B cell (primary cell): ENCODE results near the gene GPC5. TPM values are rescaled to one million over a fixed set of nuclear protein-coding genes. Genes with fewer than 3 reads are reported as not detected.

Experiments used
- ATAC-seq: fragments of 200-7000 bp; cut with Tn5 transposase; one replicate; pipeline ENCODE4 v1.10.0; 2021; ENCODE audit warnings: low read depth, mild to moderate bottlenecking, moderate number of reproducible peaks, moderate library complexity
- CTCF ChIA-PET: fragments of 350-600 bp; sonication (Branson Sonifier 250); formaldehyde crosslinking; loops from one replicate; lab custom pipeline; 2021; ENCODE audit warnings: antibody characterized with exemption, inconsistent platforms; lab: Charles Lee
- POLR2A ChIA-PET: fragments of 350-600 bp; sonication (Branson Sonifier 250); formaldehyde crosslinking; loops from one replicate; lab custom pipeline; 2021; ENCODE audit warnings: antibody characterized with exemption; lab: Charles Lee
- DNase-seq: peaks from one replicate; pipeline ENCODE4 v3.0.0; 2013
- H2AFZ ChIP-seq: 2 replicates; pipeline ENCODE4 v1.6.1; 2012; ENCODE audit warnings: mild to moderate bottlenecking, low read depth, low read length; ENCODE audit not compliant: insufficient read depth, poor library complexity, severe bottlenecking
- H3K27ac ChIP-seq, 2 donors: 1 replicate in 1 of 2; 2 replicates in 1 of 2; pipeline ENCODE4 v1.5.1; 2012 to 2013; ENCODE audit warnings: low read length in 2 of 2, mild to moderate bottlenecking in 2 of 2, moderate library complexity in 1 of 2
- H3K27me3 ChIP-seq, 4 experiments: fragments of 200-600 bp in 1 of 4; sonication (generic) in 1 of 4; replicated peaks in 1 of 4; 1 replicate in 2 of 4; 2 replicates in 2 of 4; pipeline versions ENCODE4 v1.6.1 to v1.7.0; 2013 to 2016; ENCODE audit warnings: low read length in 3 of 4, mild to moderate bottlenecking in 2 of 4, mixed read lengths in 1 of 4, moderate library complexity in 1 of 4; ENCODE audit not compliant: insufficient read depth in 4 of 4, control insufficient read depth in 3 of 4; ENCODE audit errors: control extremely low read depth in 1 of 4
- H3K36me3 ChIP-seq, 2 experiments: replicated peaks in 1 of 2; 1 replicate in 1 of 2; 2 replicates in 1 of 2; pipeline versions ENCODE4 v1.6.1 to v1.7.1; 2013; ENCODE audit warnings: low read length in 1 of 2; ENCODE audit not compliant: insufficient read depth in 2 of 2, control insufficient read depth in 1 of 2; ENCODE audit errors: control extremely low read depth in 1 of 2, extremely low read depth in 1 of 2
- H3K4me1 ChIP-seq, 2 donors: fragments of 200-600 bp in 1 of 2; sonication (generic) in 1 of 2; 1 replicate in 1 of 2; 2 replicates in 1 of 2; pipeline versions ENCODE4 v1.5.1 to v1.6.1; 2013 to 2017; ENCODE audit warnings: low read length in 2 of 2; ENCODE audit not compliant: control insufficient read depth in 2 of 2, insufficient read depth in 2 of 2
- H3K4me2 ChIP-seq: replicated peaks from 2 replicates; pipeline ENCODE3; 2012; ENCODE audit warnings: mild to moderate bottlenecking, low read depth, low read length; ENCODE audit not compliant: poor library complexity, severe bottlenecking
- H3K4me3 ChIP-seq, 5 experiments: fragments of 200-600 bp in 1 of 5; sonication (generic) in 1 of 5; 1 replicate in 3 of 5; 2 replicates in 2 of 5; pipeline versions ENCODE4 v1.5.1 to v1.7.0; 2011 to 2016; ENCODE audit warnings: low read length in 4 of 5, mild to moderate bottlenecking in 4 of 5, low read depth in 2 of 5, control low read depth in 1 of 5, moderate library complexity in 1 of 5; ENCODE audit not compliant: insufficient read depth in 1 of 5; ENCODE audit errors: control extremely low read depth in 1 of 5, extremely low read depth in 1 of 5
- H3K79me2 ChIP-seq: fragments of 200-600 bp; sonication (generic); one replicate; pipeline ENCODE4 v1.6.0; 2016; ENCODE audit warnings: low read length; ENCODE audit not compliant: control insufficient read depth, insufficient read depth
- H3K9ac ChIP-seq: fragments of 200-600 bp; sonication (generic); 2 replicates; pipeline ENCODE4 v1.6.1; 2017; ENCODE audit warnings: mild to moderate bottlenecking, low read length, moderate library complexity
- H3K9me3 ChIP-seq, 3 donors: one replicate each; pipeline versions ENCODE4 v1.6.1 to v1.7.1; 2013; ENCODE audit warnings: low read length in 2 of 3; ENCODE audit not compliant: control insufficient read depth in 2 of 3, insufficient read depth in 1 of 3; ENCODE audit errors: control extremely low read depth in 1 of 3
- H4K20me1 ChIP-seq: 2 replicates; pipeline ENCODE4 v1.6.0; 2012; ENCODE audit warnings: mild to moderate bottlenecking, low read length; ENCODE audit not compliant: insufficient read depth, control insufficient read depth, poor library complexity, severe bottlenecking
- H3K27ac Mint-ChIP-seq: one replicate; pipeline ENCODE4 v1.8.0; 2021; ENCODE audit warnings: mixed read lengths
- H3K27me3 Mint-ChIP-seq: one replicate; pipeline ENCODE4 v1.8.0; 2021; ENCODE audit warnings: mixed read lengths
- H3K4me1 Mint-ChIP-seq: one replicate; pipeline ENCODE4 v1.8.0; 2021; ENCODE audit warnings: mixed read lengths
- H3K4me3 Mint-ChIP-seq: one replicate; pipeline ENCODE4 v1.8.0; 2021; ENCODE audit warnings: mixed read lengths
- H3K9me3 Mint-ChIP-seq: one replicate; pipeline ENCODE4 v1.8.0; 2022; ENCODE audit warnings: mixed read lengths; ENCODE audit not compliant: insufficient read depth
- EZH2 ChIP-seq: IDR thresholded peaks from 2 replicates; pipeline ENCODE4 v1.6.1; 2012; ENCODE audit warnings: borderline replicate concordance, low read depth, mild to moderate bottlenecking, moderate library complexity, low read length; ENCODE audit not compliant: insufficient read depth, poor library complexity, severe bottlenecking
- WGBS: methylation state at CpG from one replicate; pipeline ENCODE4 v1.1.5; 2013; ENCODE audit warnings: missing lambda C conversion rate; ENCODE audit not compliant: insufficient coverage; 5-methylcytosine and 5-hydroxymethylcytosine counted together
- intact Hi-C: fragments of 100-400 bp; cut with micrococcal nuclease; formaldehyde crosslinking; loops from one replicate; pipeline ENCODE4 v1.10.0; 2022
- polyA plus RNA-seq: library from polyadenylated mRNA; depleted of rRNA; stranded (reverse); fragments of >200 nt; gene quantifications from 2 replicates; pipeline ENCODE4 v1.2.3, GENCODE V29; 2012
- total RNA-seq, 2 donors: library from RNA; stranded (reverse); fragments of 120-200 nt in 1 of 2; gene quantifications; 1 replicate in 1 of 2; 2 replicates in 1 of 2; pipeline versions ENCODE4 v1.2.3 to v1.2.4, GENCODE V29; 2013 to 2022
- TF ChIP-seq, protein P1 (sequence below): fragments of 200-600 bp; IDR thresholded peaks from one replicate; pipeline ENCODE4 v1.8.0; 2022; ENCODE audit warnings: antibody characterized with exemption, mild to moderate bottlenecking

Gene GPC5
- total and polyA plus RNA-seq, 2 donors (not counting 1 experiment from before 2014, with no cell fraction given), result 0.15 to 0.30 TPM

DNA sequence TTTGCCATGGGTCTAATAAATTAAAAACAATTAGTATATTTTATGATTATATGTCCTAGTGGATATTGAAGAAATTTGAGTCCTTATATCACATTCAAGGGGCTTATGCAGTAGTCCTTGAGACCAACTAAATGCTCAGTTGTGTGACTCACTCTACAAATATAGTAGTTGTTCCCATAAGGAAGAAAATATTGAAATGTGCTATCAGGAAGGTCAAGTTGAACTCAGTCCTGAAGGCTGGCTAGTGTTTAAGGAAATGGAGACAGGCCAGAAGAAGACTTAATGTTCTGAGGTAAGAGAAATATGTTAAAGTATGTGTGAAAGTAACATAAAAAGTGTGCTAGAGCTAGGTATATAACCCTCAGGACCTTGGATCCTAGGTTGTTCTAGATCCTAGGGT, 1062.1 kb downstream of the GPC5 start:
- H4K20me1 ChIP-seq, result no peaks in the 10 kb centered on the region
- CTCF ChIA-PET, result no interaction called here
- Mint-ChIP-seq H3K27me3 (no peaks in the 10 kb centered on the region), H3K4me1 (no peaks in the 10 kb centered on the region), H3K9me3 (peaks cover 5% of the 10 kb centered on the region), H3K4me3 (no peak overlapping the region), H3K27ac (no peak overlapping the region)
- no peaks in the 10 kb centered on the region for H3K4me1 ChIP-seq
- POLR2A ChIA-PET, result no interaction called here
- no peak overlapping the region for H3K4me3 ChIP-seq
- H3K9me3 ChIP-seq, result peaks cover 0 to 3% (median 0%) of the 10 kb centered on the region in 3 donors
- intact Hi-C loops, result no loop called here
- ATAC-seq, result no peak
- no peak overlapping the region for H3K9ac ChIP-seq
- H3K27me3 ChIP-seq, result no peaks in the 10 kb centered on the region
- H3K36me3 ChIP-seq, result no peaks in the 10 kb centered on the region
- H3K4me2 ChIP-seq, result no peak overlapping the region
- no peak for DNase-seq
- no peak overlapping the region for H2AFZ ChIP-seq
- H3K79me2 ChIP-seq, result no peaks in the 10 kb centered on the region
- H3K27ac ChIP-seq, result no peak overlapping the region
- no peak for TF ChIP-seq EZH2
- TF ChIP-seq, protein P1, sequence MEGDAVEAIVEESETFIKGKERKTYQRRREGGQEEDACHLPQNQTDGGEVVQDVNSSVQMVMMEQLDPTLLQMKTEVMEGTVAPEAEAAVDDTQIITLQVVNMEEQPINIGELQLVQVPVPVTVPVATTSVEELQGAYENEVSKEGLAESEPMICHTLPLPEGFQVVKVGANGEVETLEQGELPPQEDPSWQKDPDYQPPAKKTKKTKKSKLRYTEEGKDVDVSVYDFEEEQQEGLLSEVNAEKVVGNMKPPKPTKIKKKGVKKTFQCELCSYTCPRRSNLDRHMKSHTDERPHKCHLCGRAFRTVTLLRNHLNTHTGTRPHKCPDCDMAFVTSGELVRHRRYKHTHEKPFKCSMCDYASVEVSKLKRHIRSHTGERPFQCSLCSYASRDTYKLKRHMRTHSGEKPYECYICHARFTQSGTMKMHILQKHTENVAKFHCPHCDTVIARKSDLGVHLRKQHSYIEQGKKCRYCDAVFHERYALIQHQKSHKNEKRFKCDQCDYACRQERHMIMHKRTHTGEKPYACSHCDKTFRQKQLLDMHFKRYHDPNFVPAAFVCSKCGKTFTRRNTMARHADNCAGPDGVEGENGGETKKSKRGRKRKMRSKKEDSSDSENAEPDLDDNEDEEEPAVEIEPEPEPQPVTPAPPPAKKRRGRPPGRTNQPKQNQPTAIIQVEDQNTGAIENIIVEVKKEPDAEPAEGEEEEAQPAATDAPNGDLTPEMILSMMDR, result no peak

DNA sequence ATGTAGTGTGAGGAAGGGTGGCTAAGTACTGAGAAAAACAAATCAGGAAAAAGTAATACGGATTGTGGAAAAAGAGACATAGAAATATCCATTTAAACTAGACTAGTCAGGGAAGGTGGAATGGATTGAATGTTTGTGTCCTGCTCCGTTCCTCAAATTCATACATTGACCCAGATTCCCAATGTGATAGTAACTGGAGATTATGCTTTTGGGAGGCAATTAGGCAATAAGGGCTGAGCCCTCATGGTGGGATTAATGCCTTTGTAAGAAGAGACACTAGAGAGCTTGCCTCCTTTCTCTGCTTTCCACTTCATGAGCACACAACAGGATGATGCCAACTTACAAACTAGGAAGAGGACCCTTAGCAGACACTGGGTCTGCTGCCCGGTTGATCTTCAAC, 1063.0 kb downstream of the GPC5 start:
- Histone ChIP-seq H3K27me3 (no peaks in the 10 kb centered on the region), H2AFZ (no peak overlapping the region), H3K36me3 (no peaks in the 10 kb centered on the region), H3K9me3 (peaks cover 0 to 3% (median 0%) of the 10 kb centered on the region in 3 donors), H3K4me1 (no peaks in the 10 kb centered on the region), H3K4me2 (no peak overlapping the region), H4K20me1 (no peaks in the 10 kb centered on the region), H3K9ac (no peak overlapping the region), H3K27ac (no peak overlapping the region), H3K4me3 (no peak overlapping the region), H3K79me2 (no peaks in the 10 kb centered on the region)
- intact Hi-C loops, result no loop called here
- ChIA-PET CTCF (no interaction called here), POLR2A (no interaction called here)
- Mint-ChIP-seq H3K27me3 (no peaks in the 10 kb centered on the region), H3K9me3 (peaks cover 5% of the 10 kb centered on the region), H3K4me1 (no peaks in the 10 kb centered on the region), H3K4me3 (no peak overlapping the region), H3K27ac (no peak overlapping the region)
- no peak for TF ChIP-seq EZH2
- TF ChIP-seq, protein P1, result no peak
- WGBS, result 83% methylated on average over 1 of the region's 3 CpGs
- ATAC-seq (no peak), DNase-seq (no peak)
